Keratinocyte (primary cell): ENCODE results near the gene CRYGS. TPM values are rescaled to one million over a fixed set of nuclear protein-coding genes. Genes with fewer than 3 reads are reported as not detected.

ENCODE experiments used
- DNase-seq: peaks from one replicate; pipeline ENCODE4 v3.0.0-alpha.2; 2011; ENCODE audit warnings: low read depth, missing footprints, low spot score
- FAIRE-seq: peaks from 2 replicates; lab custom pipeline; 2011; peaks lifted over from hg19 to GRCh38; lab: Jason Lieb, UNC
- H2AFZ ChIP-seq: 2 replicates; pipeline ENCODE4 v1.6.0; 2012; ENCODE audit warnings: low read length, control low read depth, inconsistent platforms; ENCODE audit not compliant: control insufficient read depth
- H3K27ac ChIP-seq: 2 replicates; pipeline ENCODE4 v1.5.1; 2011; ENCODE audit warnings: low read length; ENCODE audit not compliant: control insufficient read depth, insufficient read depth
- H3K27me3 ChIP-seq: 3 replicates; pipeline ENCODE4 v1.6.0; 2011; ENCODE audit warnings: low read length; ENCODE audit not compliant: control insufficient read depth, insufficient read depth; ENCODE audit errors: extremely low read depth
- H3K36me3 ChIP-seq, 2 experiments: 2 replicates in 1 of 2; 3 replicates in 1 of 2; pipeline ENCODE4 v1.5.1; 2011; ENCODE audit warnings: low read length in 2 of 2, mild to moderate bottlenecking in 1 of 2; ENCODE audit not compliant: control insufficient read depth in 2 of 2, insufficient read depth in 2 of 2; ENCODE audit errors: extremely low read depth in 1 of 2
- H3K4me1 ChIP-seq: 3 replicates; pipeline ENCODE4 v1.5.1; 2011; ENCODE audit warnings: low read length; ENCODE audit not compliant: control insufficient read depth, insufficient read depth; ENCODE audit errors: extremely low read depth
- H3K4me2 ChIP-seq: 3 replicates; pipeline ENCODE4 v1.6.0; 2011; ENCODE audit warnings: low read depth, low read length; ENCODE audit not compliant: control insufficient read depth, insufficient read depth; ENCODE audit errors: extremely low read depth
- H3K4me3 ChIP-seq, 3 experiments: fragments of 200-600 bp in 1 of 3; sonication (generic) in 1 of 3; 2 replicates in 2 of 3; 3 replicates in 1 of 3; pipeline ENCODE4 v1.5.1; 2011 to 2016; ENCODE audit warnings: low read length in 3 of 3, mild to moderate bottlenecking in 3 of 3, control low read depth in 2 of 3, inconsistent platforms in 1 of 3, low read depth in 1 of 3, mixed read lengths in 1 of 3, mixed run types in 1 of 3, moderate library complexity in 1 of 3; ENCODE audit not compliant: control insufficient read depth in 2 of 3, insufficient read depth in 2 of 3; ENCODE audit errors: extremely low read depth in 1 of 3
- H3K79me2 ChIP-seq: 2 replicates; pipeline ENCODE4 v1.6.0; 2012; ENCODE audit warnings: low read length; ENCODE audit not compliant: control insufficient read depth, insufficient read depth
- H3K9ac ChIP-seq: 3 replicates; pipeline ENCODE4 v1.6.0; 2011; ENCODE audit warnings: low read length; ENCODE audit not compliant: control insufficient read depth, insufficient read depth; ENCODE audit errors: extremely low read depth
- H3K9me1 ChIP-seq: 3 replicates; pipeline ENCODE4 v1.6.0; 2011; ENCODE audit warnings: low read length; ENCODE audit not compliant: control insufficient read depth, insufficient read depth; ENCODE audit errors: extremely low read depth
- H3K9me3 ChIP-seq: 2 replicates; pipeline ENCODE4 v1.5.1; 2012; ENCODE audit warnings: low read depth, low read length; ENCODE audit not compliant: control insufficient read depth
- H4K20me1 ChIP-seq: 3 replicates; pipeline ENCODE4 v1.6.0; 2011; ENCODE audit warnings: low read length; ENCODE audit not compliant: control insufficient read depth, insufficient read depth; ENCODE audit errors: extremely low read depth
- EZH2 ChIP-seq: IDR thresholded peaks from one replicate; pipeline ENCODE4 v1.6.1; 2012; ENCODE audit warnings: inconsistent platforms, mild to moderate bottlenecking, low read length, moderate library complexity
- dilution Hi-C: fragments of 300-500 bp; cut with MboI; formaldehyde crosslinking; loops from one replicate; pipeline ENCODE4 v1.7.0; 2020; ENCODE audit warnings: low sequenced_read_pairs; ENCODE audit not compliant: extremely low pct_ligation_motif_present
- polyA plus RNA-seq, 5 experiments: library from polyadenylated mRNA; depleted of rRNA in 3 of 5; stranded (reverse) in 3 of 5; stranded (forward) in 1 of 5; unstranded in 1 of 5; fragments of >200 nt; gene quantifications; 1 replicate in 1 of 5; 2 replicates in 3 of 5; 3 replicates in 1 of 5; pipeline versions ENCODE4 v1.2.1 to v1.2.3, GENCODE V29; 2011 to 2012; ENCODE audit warnings: missing spikeins in 2 of 5, low read depth in 1 of 5, low replicate concordance in 1 of 5
- TF ChIP-seq, protein P1 (sequence below), 3 experiments: IDR thresholded peaks in 1 of 3; conservative IDR thresholded peaks in 1 of 3; optimal IDR thresholded peaks in 1 of 3; 2 replicates in 2 of 3; 3 replicates in 1 of 3; pipeline versions ENCODE3 to v1.5.1; 2011; ENCODE audit warnings: low read length in 3 of 3, mild to moderate bottlenecking in 3 of 3, moderate library complexity in 2 of 3, control low read depth in 1 of 3, inconsistent platforms in 1 of 3; ENCODE audit not compliant: insufficient read depth in 2 of 3; ENCODE audit errors: extremely low read depth in 1 of 3

CRYGS gene
- polyA plus RNA-seq, 1 donor (not counting 4 experiments of a cell fraction or from before 2014, with no cell fraction given) = 3.4 TPM

DNA sequence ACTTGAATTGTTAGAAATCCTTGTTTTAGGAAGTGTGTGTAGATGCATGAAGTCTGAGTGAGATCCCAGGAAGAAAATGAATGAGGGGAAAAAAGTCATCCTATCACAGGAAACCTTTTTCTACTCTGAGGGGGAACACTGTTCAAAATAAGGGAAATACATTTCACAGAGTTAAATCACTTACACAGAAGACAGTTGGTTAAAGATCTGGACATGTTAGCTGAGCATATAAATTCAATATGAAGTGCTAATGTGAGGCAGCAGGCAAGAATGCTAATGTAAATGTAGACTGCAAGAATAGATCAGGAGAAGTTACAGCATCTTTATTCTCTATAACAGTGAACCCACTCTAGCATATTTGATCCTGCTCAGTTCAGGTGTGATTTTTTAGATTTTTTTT, 20.4 kb upstream of the CRYGS start:
- H3K36me3 ChIP-seq = peaks cover 2 to 5% of the 10 kb centered on the region in 2 experiments
- dilution Hi-C loops = no loop called here
- H3K79me2 ChIP-seq = peaks cover 22% of the 10 kb centered on the region
- H3K4me2 ChIP-seq = no peak overlapping the region
- TF ChIP-seq, protein P1, sequence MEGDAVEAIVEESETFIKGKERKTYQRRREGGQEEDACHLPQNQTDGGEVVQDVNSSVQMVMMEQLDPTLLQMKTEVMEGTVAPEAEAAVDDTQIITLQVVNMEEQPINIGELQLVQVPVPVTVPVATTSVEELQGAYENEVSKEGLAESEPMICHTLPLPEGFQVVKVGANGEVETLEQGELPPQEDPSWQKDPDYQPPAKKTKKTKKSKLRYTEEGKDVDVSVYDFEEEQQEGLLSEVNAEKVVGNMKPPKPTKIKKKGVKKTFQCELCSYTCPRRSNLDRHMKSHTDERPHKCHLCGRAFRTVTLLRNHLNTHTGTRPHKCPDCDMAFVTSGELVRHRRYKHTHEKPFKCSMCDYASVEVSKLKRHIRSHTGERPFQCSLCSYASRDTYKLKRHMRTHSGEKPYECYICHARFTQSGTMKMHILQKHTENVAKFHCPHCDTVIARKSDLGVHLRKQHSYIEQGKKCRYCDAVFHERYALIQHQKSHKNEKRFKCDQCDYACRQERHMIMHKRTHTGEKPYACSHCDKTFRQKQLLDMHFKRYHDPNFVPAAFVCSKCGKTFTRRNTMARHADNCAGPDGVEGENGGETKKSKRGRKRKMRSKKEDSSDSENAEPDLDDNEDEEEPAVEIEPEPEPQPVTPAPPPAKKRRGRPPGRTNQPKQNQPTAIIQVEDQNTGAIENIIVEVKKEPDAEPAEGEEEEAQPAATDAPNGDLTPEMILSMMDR (optimal IDR thresholded peaks at IDR 0.05 in 1 of 3, IDR thresholded peaks at IDR 0.05 in 1 of 3, conservative IDR thresholded peaks at IDR 0.05 in 1 of 3; ENCODE audit: extremely low read depth in 1 of 3, insufficient read depth in 2 of 3, low read length in 3 of 3) = no peak
- TF ChIP-seq EZH2 = no peak
- H3K9me1 ChIP-seq = peaks cover 2% of the 10 kb centered on the region
- H3K9ac ChIP-seq = no peak overlapping the region
- H4K20me1 ChIP-seq = no peaks in the 10 kb centered on the region
- no peak overlapping the region for H3K4me3 ChIP-seq
- no peak overlapping the region for H2AFZ ChIP-seq
- FAIRE-seq (no peak), DNase-seq (no peak)
- H3K9me3 ChIP-seq = no peaks in the 10 kb centered on the region
- H3K4me1 ChIP-seq = peaks cover 7% of the 10 kb centered on the region
- no peaks in the 10 kb centered on the region for H3K27me3 ChIP-seq
- H3K27ac ChIP-seq = no peak overlapping the region

DNA sequence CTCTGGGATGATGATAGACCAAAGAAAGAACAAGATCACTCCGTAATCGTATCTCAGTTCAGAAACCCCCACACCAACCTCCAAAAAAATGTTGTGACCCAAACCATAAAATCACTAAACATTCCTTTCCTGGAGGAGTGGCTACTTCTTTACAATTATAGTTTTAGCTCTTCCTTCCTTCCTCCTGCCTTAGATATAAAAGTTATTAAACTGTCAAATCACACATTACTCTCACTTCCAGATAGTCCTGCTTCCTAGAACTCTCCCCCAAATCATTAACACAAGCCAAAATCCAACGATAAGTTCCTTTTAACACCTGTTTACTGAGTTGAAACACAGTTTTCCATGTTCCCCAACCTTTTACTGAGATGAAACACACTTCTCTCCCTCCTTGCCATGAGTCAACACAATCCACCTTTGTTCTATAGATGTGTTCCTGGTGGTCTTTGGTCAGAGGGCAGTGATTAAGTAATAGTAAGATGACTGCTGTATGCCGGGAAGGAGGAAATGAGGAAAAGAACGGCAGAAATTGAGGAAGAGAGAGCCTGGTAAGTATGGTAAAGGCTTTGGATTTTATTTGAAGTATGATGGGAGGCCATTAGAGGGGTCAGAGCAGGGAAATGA, 8.3 kb upstream of the CRYGS start:
- H3K9me3 ChIP-seq = no peaks in the 10 kb centered on the region
- no peaks in the 10 kb centered on the region for H3K4me1 ChIP-seq
- no peak overlapping the region for H3K9ac ChIP-seq
- H4K20me1 ChIP-seq = no peaks in the 10 kb centered on the region
- no peak for TF ChIP-seq EZH2
- TF ChIP-seq, protein P1 (optimal IDR thresholded peaks at IDR 0.05 in 1 of 3, IDR thresholded peaks at IDR 0.05 in 1 of 3, conservative IDR thresholded peaks at IDR 0.05 in 1 of 3; ENCODE audit: extremely low read depth in 1 of 3, insufficient read depth in 2 of 3, low read length in 3 of 3) = no peak
- no peaks in the 10 kb centered on the region for H3K27me3 ChIP-seq
- dilution Hi-C loops = no loop called here
- no peak overlapping the region for H3K27ac ChIP-seq
- peaks cover 15 to 19% of the 10 kb centered on the region in 2 experiments for H3K36me3 ChIP-seq
- DNase-seq (no peak), FAIRE-seq (no peak)
- H3K4me2 ChIP-seq = no peak overlapping the region
- no peaks in the 10 kb centered on the region for H3K79me2 ChIP-seq
- no peak overlapping the region for H3K4me3 ChIP-seq
- no peaks in the 10 kb centered on the region for H3K9me1 ChIP-seq
- no peak overlapping the region for H2AFZ ChIP-seq
